PC-3 (cell line): ENCODE data around the gene ERFE.

ENCODE experiments used
- CTCF ChIP-seq: fragments of 300-600 bp; sonication (generic); conservative IDR thresholded peaks from 2 replicates; pipeline ENCODE4 v1.5.1; 2017; ENCODE audit warnings: antibody characterized with exemption, low read depth, mild to moderate bottlenecking, low read length
- EZH2phosphoT487 ChIP-seq: fragments of 300-600 bp; sonication (generic); IDR thresholded peaks from 2 replicates; pipeline ENCODE4 v1.6.1; 2018; ENCODE audit warnings: mild to moderate bottlenecking, antibody characterized with exemption, low read length, borderline replicate concordance

GRCh38 chr2:238158509-238159070, at the start of gene ERFE:
- TF ChIP-seq CTCF = no peak
- no peak for TF ChIP-seq EZH2phosphoT487
